Posterior vena cava (tissue), 2 donors: ENCODE data around the gene WNT8B. TPM values are rescaled to one million over a fixed set of nuclear protein-coding genes. Genes with fewer than 3 reads are reported as not detected.

Source experiments
- DNase-seq: peaks from one replicate; pipeline ENCODE4 v3.0.0-alpha.2; 2020; ENCODE audit warnings: low spot score
- intact Hi-C, 2 donors: fragments of 100-400 bp; cut with DNase I; formaldehyde crosslinking; loops; one replicate each; pipeline versions ENCODE4 v1.14.1 to v1.14.2; 2022 to 2023
- total RNA-seq, 2 donors: library from RNA; stranded (reverse); fragmentation: NEBNext Ultra II Directional; extraction: Animal tissue kit (Norgen Biotek cat#: 25700); gene quantifications; one replicate each; pipeline ENCODE4 v1.2.1, GENCODE V29; 2021
- donor health status: DM: yes; HTN: yes; CAD: no.
- donor health status: DM: yes; HTN: yes; CAD: no.

The WNT8B gene
- total RNA-seq, 2 donors from 2014 or later, result not detected

GRCh38 chr10:100481462-100482081 lies 18.8 kb downstream of the WNT8B start:
- intact Hi-C loops, result no loop called here
- DNase-seq, result peak; percentile 92

GRCh38 chr10:100482181-100482833 lies 19.5 kb downstream of the WNT8B start:
- intact Hi-C loops, result no loop called here
- DNase-seq, result peak; percentile 89

- no peak for DNase-seq
- intact Hi-C loops, result no loop called here
Measured at GRCh38 chr10:100482834-100483185, 20.0 kb downstream of the WNT8B start.

GRCh38 chr10:100483876-100484666 lies 21.3 kb downstream of the WNT8B start:
- no peak for DNase-seq
- intact Hi-C loops, result no loop called here

GRCh38 chr10:100485366-100485765 lies 22.6 kb downstream of the WNT8B start:
- intact Hi-C loops, result no loop called here
- no peak for DNase-seq

GRCh38 chr10:100485801-100486495 lies 23.1 kb downstream of the WNT8B start:
- no peak for DNase-seq
- intact Hi-C loops, result no loop called here

GRCh38 chr10:100487529-100487928 lies 24.7 kb downstream of the WNT8B start:
- DNase-seq, result no peak
- intact Hi-C loops, result loop anchor here in 1 of 2 donors (1.0 kb wide), 1 partner anchor 47 kb away; no protein-coding TSS in a partner anchor

- intact Hi-C loops, result no loop called here
- DNase-seq, result no peak
Measured at GRCh38 chr10:100489396-100489795, 26.6 kb downstream of the WNT8B start.

- DNase-seq, result no peak
- intact Hi-C loops, result no loop called here
Measured at GRCh38 chr10:100490531-100490930, 27.7 kb downstream of the WNT8B start.

GRCh38 chr10:100496567-100496966 lies 33.8 kb downstream of the WNT8B start:
- DNase-seq, result no peak
- intact Hi-C loops, result no loop called here

GRCh38 chr10:100498059-100498458 lies 35.2 kb downstream of the WNT8B start:
- intact Hi-C loops, result no loop called here
- no peak for DNase-seq

- no peak for DNase-seq
- intact Hi-C loops, result no loop called here
Measured at GRCh38 chr10:100501423-100501822, 38.6 kb downstream of the WNT8B start.

- intact Hi-C loops, result no loop called here
- no peak for DNase-seq
Measured at GRCh38 chr10:100502926-100503494, 40.2 kb downstream of the WNT8B start.

- intact Hi-C loops, result no loop called here
- DNase-seq, result no peak
Measured at GRCh38 chr10:100504096-100504495, 41.3 kb downstream of the WNT8B start.

- intact Hi-C loops, result no loop called here
Measured at GRCh38 chr10:100505164-100505563, 42.4 kb downstream of the WNT8B start.

GRCh38 chr10:100506596-100507356 lies 44.0 kb downstream of the WNT8B start:
- DNase-seq, result no peak
- intact Hi-C loops, result no loop called here

More at GRCh38 chr10:100505164-100505563, 42.4 kb downstream of the WNT8B start:
- DNase-seq, result no peak

GRCh38 chr10:100507357-100507732 lies 44.5 kb downstream of the WNT8B start:
- no peak for DNase-seq
- intact Hi-C loops, result no loop called here

GRCh38 chr10:100508266-100508665 lies 45.5 kb downstream of the WNT8B start:
- intact Hi-C loops, result no loop called here
- no peak for DNase-seq

- no peak for DNase-seq
- intact Hi-C loops, result no loop called here
Measured at GRCh38 chr10:100508691-100509150, 45.9 kb downstream of the WNT8B start.
